ENCODE measurements around the gene FGF12.

GRCh38 chr3:192186045-192186444 lies 541.3 kb downstream of the FGF12 start:
- TF ChIP-seq CTCF (IDR thresholded peaks at IDR 0.05): no peak
- TF ChIP-seq POLR2A (IDR thresholded peaks at IDR 0.05): no peak
